A549 (cell line): Measurements from ENCODE around the gene NFILZ. TPM values are rescaled to one million over a fixed set of nuclear protein-coding genes. Genes with fewer than 3 reads are reported as not detected.

Source experiments
- ATAC-seq, 2 experiments: fragments of 200-7000 bp in 1 of 2; fragments of >200 bp in 1 of 2; cut with Nextera tagmentation in 1 of 2; cut with Tn5 transposase in 1 of 2; 3 replicates each; pipeline versions ENCODE4 v1.8.0 to v1.9.1; 2018 to 2020; ENCODE audit warnings: mild to moderate bottlenecking in 1 of 2, moderate library complexity in 1 of 2
- CTCF ChIA-PET: fragments of 300-600 bp; sonication (Branson Sonifier 250); formaldehyde crosslinking; extraction: SDS; loops from one replicate; lab custom pipeline; 2021; ENCODE audit warnings: antibody characterized with exemption, inconsistent platforms; lab: Yijun Ruan, JAX
- POLR2A ChIA-PET: fragments of 350-600 bp; formaldehyde crosslinking; extraction: SDS; loops from one replicate; lab custom pipeline; 2021; ENCODE audit warnings: antibody characterized with exemption, inconsistent platforms; lab: Yijun Ruan, JAX
- DNase-seq, 2 experiments: peaks; one replicate each; pipeline versions ENCODE4 v3.0.0 to v3.0.0-alpha.2; 2011 to 2016; ENCODE audit warnings: low read depth in 1 of 2, low spot score in 1 of 2
- FAIRE-seq: peaks from 2 replicates; lab custom pipeline; 2011; peaks lifted over from hg19 to GRCh38; lab: Jason Lieb, UNC
- H3K27ac ChIP-seq, 2 experiments: fragments of >200 bp; sonication (Bioruptor Twin); formaldehyde crosslinking; 3 replicates each; pipeline ENCODE4 v1.5.1; 2016 to 2017
- H3K4me1 ChIP-seq: fragments of >200 bp; sonication (Bioruptor Twin); formaldehyde crosslinking; 3 replicates; pipeline ENCODE4 v1.6.1; 2016
- H3K4me2 ChIP-seq: fragments of >200 bp; sonication (Bioruptor Twin); formaldehyde crosslinking; 3 replicates; pipeline ENCODE4 v1.6.1; 2016
- H3K4me3 ChIP-seq: fragments of >200 bp; sonication (Bioruptor Twin); formaldehyde crosslinking; 3 replicates; pipeline ENCODE4 v1.5.1; 2016
- H3K9me3 ChIP-seq: fragments of >200 bp; sonication (Bioruptor Twin); formaldehyde crosslinking; 3 replicates; pipeline ENCODE4 v1.6.1; 2016
- CBX2 ChIP-seq: fragments of 200-600 bp; sonication (generic); IDR thresholded peaks from 2 replicates; pipeline ENCODE4 v1.6.1; 2016; ENCODE audit warnings: low read depth, mild to moderate bottlenecking, borderline replicate concordance
- CBX8 ChIP-seq: fragments of 200-600 bp; sonication (generic); IDR thresholded peaks from 2 replicates; pipeline ENCODE4 v1.6.1; 2016
- CEBPB ChIP-seq, 2 experiments: fragments of >200 bp in 1 of 2; sonication (Bioruptor Twin) in 1 of 2; formaldehyde crosslinking in 1 of 2; IDR thresholded peaks; 2 replicates each; pipeline ENCODE4 v1.6.1; 2012 to 2016
- CHD2 ChIP-seq: fragments of 150-350 bp; IDR thresholded peaks from 2 replicates; pipeline ENCODE4 v1.6.1; 2014; ENCODE audit warnings: low read length; ENCODE audit not compliant: partially characterized antibody
- CHD4 ChIP-seq: fragments of 200-600 bp; sonication (generic); IDR thresholded peaks from 2 replicates; pipeline ENCODE4 v1.6.1; 2016; ENCODE audit warnings: antibody characterized with exemption, mild to moderate bottlenecking, borderline replicate concordance
- CTCF ChIP-seq: fragments of >200 bp; sonication (Bioruptor Twin); formaldehyde crosslinking; IDR thresholded peaks from 3 replicates; pipeline ENCODE4 v1.5.1; 2016
- EHMT2 ChIP-seq: fragments of 200-600 bp; sonication (generic); IDR thresholded peaks from 2 replicates; pipeline ENCODE4 v1.6.1; 2016; ENCODE audit warnings: antibody characterized with exemption, low read depth, mild to moderate bottlenecking, moderate library complexity
- FOSB ChIP-seq: fragments of 250-450 bp; sonication (Bioruptor Pico); IDR thresholded peaks from 2 replicates; pipeline ENCODE4 v1.5.0; 2020; ENCODE audit warnings: mild to moderate bottlenecking, moderate library complexity
- HDAC2 ChIP-seq: fragments of 200-600 bp; sonication (generic); IDR thresholded peaks from 2 replicates; pipeline ENCODE4 v1.6.1; 2016
- HEYL ChIP-seq: fragments of 250-450 bp; sonication (Bioruptor Pico); IDR thresholded peaks from 2 replicates; pipeline ENCODE4 v1.8.0; 2021; ENCODE audit warnings: mild to moderate bottlenecking, moderate library complexity
- HOXA7 ChIP-seq: fragments of 250-450 bp; sonication (Bioruptor Pico); IDR thresholded peaks from 2 replicates; pipeline ENCODE4 v1.5.0; 2020; ENCODE audit warnings: mild to moderate bottlenecking, moderate library complexity
- HOXB13 ChIP-seq: fragments of 250-450 bp; sonication (Bioruptor Pico); IDR thresholded peaks from 2 replicates; pipeline ENCODE4 v1.5.0; 2020; ENCODE audit warnings: low read depth, mild to moderate bottlenecking, moderate library complexity
- JUN ChIP-seq, 2 experiments: fragments of >200 bp; sonication (Bioruptor Twin); formaldehyde crosslinking; IDR thresholded peaks; 2 replicates in 1 of 2; 3 replicates in 1 of 2; pipeline ENCODE4 v1.6.1; 2016 to 2017
- KDM5A ChIP-seq: fragments of 200-600 bp; sonication (generic); IDR thresholded peaks from 2 replicates; pipeline ENCODE4 v1.6.1; 2016; ENCODE audit warnings: antibody characterized with exemption, mild to moderate bottlenecking
- MAFK ChIP-seq: fragments of 450-650 bp; IDR thresholded peaks from 2 replicates; pipeline ENCODE4 v1.6.1; 2014; ENCODE audit not compliant: partially characterized antibody
- MAZ ChIP-seq: fragments of 150-350 bp; IDR thresholded peaks from 2 replicates; pipeline ENCODE4 v1.6.1; 2014; ENCODE audit warnings: antibody characterized with exemption, low read depth, low read length, borderline replicate concordance
- NPAS2 ChIP-seq: fragments of 250-450 bp; sonication (Bioruptor Pico); IDR thresholded peaks from 2 replicates; pipeline ENCODE4 v1.8.0; 2022; ENCODE audit warnings: mild to moderate bottlenecking, moderate library complexity, borderline replicate concordance
- POLR2A ChIP-seq: IDR thresholded peaks from 2 replicates; pipeline ENCODE4 v1.6.1; 2012; ENCODE audit warnings: mild to moderate bottlenecking, low read length
- RAD21 ChIP-seq, 2 experiments: fragments of >200 bp in 1 of 2; sonication (Bioruptor Twin) in 1 of 2; formaldehyde crosslinking in 1 of 2; IDR thresholded peaks in 1 of 2; conservative IDR thresholded peaks in 1 of 2; 2 replicates in 1 of 2; 3 replicates in 1 of 2; pipeline ENCODE4 v1.6.1; 2012 to 2018; ENCODE audit warnings: inconsistent platforms in 1 of 2
- RFX5 ChIP-seq: fragments of 450-650 bp; IDR thresholded peaks from 2 replicates; pipeline ENCODE4 v1.7.1; 2014; ENCODE audit warnings: antibody characterized with exemption, mild to moderate bottlenecking, moderate library complexity
- RNF2 ChIP-seq: fragments of 200-600 bp; sonication (generic); IDR thresholded peaks from 2 replicates; pipeline ENCODE4 v1.6.1; 2016; ENCODE audit warnings: low read depth, mild to moderate bottlenecking, antibody characterized with exemption, moderate library complexity, borderline replicate concordance
- SMC3 ChIP-seq: fragments of >200 bp; sonication (Bioruptor Twin); formaldehyde crosslinking; IDR thresholded peaks from 3 replicates; pipeline ENCODE4 v1.6.1; 2018; ENCODE audit warnings: inconsistent platforms
- SREBF2 ChIP-seq: fragments of 450-650 bp; IDR thresholded peaks from 2 replicates; pipeline ENCODE4 v1.6.1; 2014; ENCODE audit warnings: mild to moderate bottlenecking, moderate library complexity
- ZC3H11A ChIP-seq: fragments of 450-650 bp; IDR thresholded peaks from 2 replicates; pipeline ENCODE4 v1.6.1; 2014; ENCODE audit warnings: antibody characterized with exemption, mild to moderate bottlenecking
- ZFP36 ChIP-seq: fragments of 450-650 bp; IDR thresholded peaks from 2 replicates; pipeline ENCODE4 v1.6.1; 2014; ENCODE audit warnings: borderline replicate concordance; ENCODE audit not compliant: partially characterized antibody
- WGBS: methylation state at CpG from one replicate; pipeline ENCODE4 v1.1.6; 2017; ENCODE audit errors: missing lambda C conversion rate; 5-methylcytosine and 5-hydroxymethylcytosine counted together
- polyA plus RNA-seq, 4 experiments: library from polyadenylated mRNA; depleted of rRNA in 3 of 4; stranded (reverse); fragments of >200 nt; fragmentation: RNase III in 1 of 4; extraction: RNeasy Plus Mini Kit Qiagen cat#74134 plus additional on column Dnase treatment in 1 of 4; gene quantifications; 2 replicates in 3 of 4; 3 replicates in 1 of 4; pipeline ENCODE4 v1.2.3, GENCODE V29; 2011 to 2017
- TF ChIP-seq, protein P1 (sequence below): fragments of >200 bp; sonication (Bioruptor Twin); formaldehyde crosslinking; IDR thresholded peaks from 3 replicates; pipeline ENCODE4 v1.6.1; 2016
- TF ChIP-seq, protein P2 (sequence below): fragments of >200 bp; sonication (Bioruptor Twin); formaldehyde crosslinking; IDR thresholded peaks from 2 replicates; pipeline ENCODE4 v1.6.1; 2016
- TF ChIP-seq, protein P3 (sequence below): fragments of 450-650 bp; IDR thresholded peaks from 2 replicates; pipeline ENCODE4 v1.6.1; 2014; ENCODE audit warnings: antibody characterized with exemption
- TF ChIP-seq, protein P4 (sequence below): IDR thresholded peaks from 2 replicates; pipeline ENCODE4 v1.6.1; 2012
- TF ChIP-seq, protein P5 (sequence below): IDR thresholded peaks from 2 replicates; pipeline ENCODE4 v1.6.1; 2012; ENCODE audit warnings: low read depth, borderline replicate concordance

The NFILZ gene
- polyA plus RNA-seq, 2 of the 4 experiments (the other 2 are of a cell fraction): not detected

GRCh38 chr19:8592231-8593009, 38.0 kb upstream of the NFILZ start (continued):
- TF ChIP-seq, protein P1, sequence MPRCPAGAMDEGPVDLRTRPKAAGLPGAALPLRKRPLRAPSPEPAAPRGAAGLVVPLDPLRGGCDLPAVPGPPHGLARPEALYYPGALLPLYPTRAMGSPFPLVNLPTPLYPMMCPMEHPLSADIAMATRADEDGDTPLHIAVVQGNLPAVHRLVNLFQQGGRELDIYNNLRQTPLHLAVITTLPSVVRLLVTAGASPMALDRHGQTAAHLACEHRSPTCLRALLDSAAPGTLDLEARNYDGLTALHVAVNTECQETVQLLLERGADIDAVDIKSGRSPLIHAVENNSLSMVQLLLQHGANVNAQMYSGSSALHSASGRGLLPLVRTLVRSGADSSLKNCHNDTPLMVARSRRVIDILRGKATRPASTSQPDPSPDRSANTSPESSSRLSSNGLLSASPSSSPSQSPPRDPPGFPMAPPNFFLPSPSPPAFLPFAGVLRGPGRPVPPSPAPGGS: 0 out of 3 replicates have a peak, but pooled peaks have one; percentile 18
- TF ChIP-seq POLR2A: 0 out of 2 replicates have a peak, but pooled peaks have one; percentile 19
- TF ChIP-seq CTCF: no peak
- TF ChIP-seq ZFP36: no peak
- TF ChIP-seq JUN (IDR thresholded peaks at IDR 0.05): peak; percentile 76 to 78

DNA sequence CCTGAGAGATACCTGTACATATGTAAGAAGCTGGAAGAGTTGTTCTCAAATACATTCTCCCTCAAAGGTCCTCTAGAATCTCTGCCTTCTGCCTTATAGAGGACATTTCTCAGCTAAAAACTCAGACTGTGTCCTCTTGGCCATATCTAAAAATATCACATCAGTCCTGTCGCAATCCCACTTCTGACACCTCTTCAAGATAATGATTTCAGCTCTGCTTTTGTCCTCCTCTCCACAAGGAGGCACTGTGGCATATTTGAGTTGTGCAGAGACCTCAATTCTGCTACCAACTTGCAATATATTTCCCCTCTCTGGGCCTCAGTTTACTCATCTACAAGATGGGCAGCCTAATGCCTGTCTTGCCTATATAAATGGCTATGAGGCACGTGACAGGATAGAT, 36.5 kb upstream of the NFILZ start:
- TF ChIP-seq ZC3H11A: no peak
- TF ChIP-seq, protein P2, sequence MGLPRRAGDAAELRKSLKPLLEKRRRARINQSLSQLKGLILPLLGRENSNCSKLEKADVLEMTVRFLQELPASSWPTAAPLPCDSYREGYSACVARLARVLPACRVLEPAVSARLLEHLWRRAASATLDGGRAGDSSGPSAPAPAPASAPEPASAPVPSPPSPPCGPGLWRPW: no peak
- TF ChIP-seq RNF2: no peak
- TF ChIP-seq HOXA7 (CRISPR knock-in tag): no peak
- no peak for TF ChIP-seq MAZ
- TF ChIP-seq, protein P3, sequence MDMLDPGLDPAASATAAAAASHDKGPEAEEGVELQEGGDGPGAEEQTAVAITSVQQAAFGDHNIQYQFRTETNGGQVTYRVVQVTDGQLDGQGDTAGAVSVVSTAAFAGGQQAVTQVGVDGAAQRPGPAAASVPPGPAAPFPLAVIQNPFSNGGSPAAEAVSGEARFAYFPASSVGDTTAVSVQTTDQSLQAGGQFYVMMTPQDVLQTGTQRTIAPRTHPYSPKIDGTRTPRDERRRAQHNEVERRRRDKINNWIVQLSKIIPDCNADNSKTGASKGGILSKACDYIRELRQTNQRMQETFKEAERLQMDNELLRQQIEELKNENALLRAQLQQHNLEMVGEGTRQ: no peak
- no peak for TF ChIP-seq CHD4
- no peak for TF ChIP-seq HOXB13 (CRISPR knock-in tag)
- TF ChIP-seq, protein P4, sequence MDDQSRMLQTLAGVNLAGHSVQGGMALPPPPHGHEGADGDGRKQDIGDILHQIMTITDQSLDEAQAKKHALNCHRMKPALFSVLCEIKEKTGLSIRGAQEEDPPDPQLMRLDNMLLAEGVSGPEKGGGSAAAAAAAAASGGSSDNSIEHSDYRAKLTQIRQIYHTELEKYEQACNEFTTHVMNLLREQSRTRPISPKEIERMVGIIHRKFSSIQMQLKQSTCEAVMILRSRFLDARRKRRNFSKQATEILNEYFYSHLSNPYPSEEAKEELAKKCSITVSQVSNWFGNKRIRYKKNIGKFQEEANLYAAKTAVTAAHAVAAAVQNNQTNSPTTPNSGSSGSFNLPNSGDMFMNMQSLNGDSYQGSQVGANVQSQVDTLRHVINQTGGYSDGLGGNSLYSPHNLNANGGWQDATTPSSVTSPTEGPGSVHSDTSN: no peak
- no peak for TF ChIP-seq CHD2
- TF ChIP-seq RAD21 (conservative IDR thresholded peaks at IDR 0.05 in 1 of 2, IDR thresholded peaks at IDR 0.05 in 1 of 2): peak in 1 of 2 experiments; percentile 18; a peak in 3 of 5 replicates
- TF ChIP-seq CBX8: no peak
- TF ChIP-seq SREBF2: no peak
- TF ChIP-seq CEBPB (IDR thresholded peaks at IDR 0.05): peak; percentile 15 to 52; a peak in 2 of 4 replicates
- TF ChIP-seq CBX2: no peak
- no peak for TF ChIP-seq FOSB (CRISPR knock-in tag)
- no peak for TF ChIP-seq RFX5
- TF ChIP-seq KDM5A: no peak
- peak; percentile 44; the same call in 2 of the 3 replicates for TF ChIP-seq CTCF
- TF ChIP-seq MAFK: no peak
- no peak for TF ChIP-seq EHMT2
- TF ChIP-seq, protein P5, sequence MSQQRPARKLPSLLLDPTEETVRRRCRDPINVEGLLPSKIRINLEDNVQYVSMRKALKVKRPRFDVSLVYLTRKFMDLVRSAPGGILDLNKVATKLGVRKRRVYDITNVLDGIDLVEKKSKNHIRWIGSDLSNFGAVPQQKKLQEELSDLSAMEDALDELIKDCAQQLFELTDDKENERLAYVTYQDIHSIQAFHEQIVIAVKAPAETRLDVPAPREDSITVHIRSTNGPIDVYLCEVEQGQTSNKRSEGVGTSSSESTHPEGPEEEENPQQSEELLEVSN: no peak
- no peak for TF ChIP-seq HDAC2
- TF ChIP-seq SMC3: peak; percentile 34; the same call in 1 of the 3 replicates
- no peak for TF ChIP-seq NPAS2
- TF ChIP-seq HEYL (CRISPR knock-in tag): no peak

More for the DNA sequence above, 36.5 kb upstream of the NFILZ start:
- H3K27ac ChIP-seq: peak overlapping the region in 1 of 2 experiments; percentile 95; a peak in 3 of 6 replicates
- CTCF ChIA-PET: interaction anchor here (0.7 to 5.7 kb wide), 8 partner anchors 8 to 558 kb away, joined by 3 to 42 read pairs (median 12); no protein-coding TSS in a partner anchor
- POLR2A ChIA-PET: interaction anchor here (0.6 to 1.2 kb wide), 2 partner anchors 18 to 242 kb away, joined by 3 read pairs; no protein-coding TSS in a partner anchor
- ATAC-seq: no peak
- FAIRE-seq: no peak
- H3K4me2 ChIP-seq: no peak overlapping the region
- H3K4me1 ChIP-seq: peaks cover 35% of the 10 kb centered on the region
- no peak overlapping the region for H3K4me3 ChIP-seq
- WGBS: 100% methylated on average over 2 of the region's 2 CpGs
- DNase-seq: peak in 1 of 2 experiments; percentile 62
- H3K9me3 ChIP-seq: no peaks in the 10 kb centered on the region
